ENCODE measurements around the gene COL4A1.

COL4A1 gene

GRCh38 chr13:110291286-110291685, 15.7 kb downstream of the COL4A1 start:
- no peak for DNase-seq

- no peak for DNase-seq
Observed at GRCh38 chr13:110290826-110291225, 16.1 kb downstream of the COL4A1 start.

- DNase-seq: no peak
Observed at GRCh38 chr13:110290153-110290552, 16.8 kb downstream of the COL4A1 start.

GRCh38 chr13:110289661-110290060, 17.3 kb downstream of the COL4A1 start:
- no peak for DNase-seq

- DNase-seq: no peak
Observed at GRCh38 chr13:110289174-110289573, 17.8 kb downstream of the COL4A1 start.

GRCh38 chr13:110286833-110287819, 19.8 kb downstream of the COL4A1 start:
- no peak for DNase-seq

- DNase-seq: no peak
Observed at GRCh38 chr13:110285991-110286832, 20.7 kb downstream of the COL4A1 start.

GRCh38 chr13:110284779-110285484, 22.0 kb downstream of the COL4A1 start:
- DNase-seq: no peak

- DNase-seq: no peak
Observed at GRCh38 chr13:110283736-110284517, 23.0 kb downstream of the COL4A1 start.

- DNase-seq: no peak
Observed at GRCh38 chr13:110282316-110282841, 24.6 kb downstream of the COL4A1 start.

GRCh38 chr13:110281736-110282135, 25.2 kb downstream of the COL4A1 start:
- DNase-seq: no peak

- no peak for DNase-seq
Observed at GRCh38 chr13:110280985-110281688, 25.8 kb downstream of the COL4A1 start.

GRCh38 chr13:110280231-110280813, 26.6 kb downstream of the COL4A1 start:
- no peak for DNase-seq

GRCh38 chr13:110279684-110280083, 27.3 kb downstream of the COL4A1 start:
- no peak for DNase-seq

GRCh38 chr13:110278859-110279258, 28.1 kb downstream of the COL4A1 start:
- no peak for DNase-seq

GRCh38 chr13:110277357-110277975, 29.5 kb downstream of the COL4A1 start:
- no peak for DNase-seq

GRCh38 chr13:110276553-110276950, 30.4 kb downstream of the COL4A1 start:
- no peak for DNase-seq

GRCh38 chr13:110275931-110276552, 30.9 kb downstream of the COL4A1 start:
- no peak for DNase-seq

- DNase-seq: no peak
Observed at GRCh38 chr13:110274687-110275086, 32.3 kb downstream of the COL4A1 start.

- DNase-seq: no peak
Observed at GRCh38 chr13:110273254-110273653, 33.7 kb downstream of the COL4A1 start.
